Peyer's patch (tissue), 4 donors: ENCODE measurements around the gene MCF2L.

Experiments used
- POLR2A ChIP-seq, 2 donors: fragments of 450-650 bp; IDR thresholded peaks; one replicate each; pipeline ENCODE4 v1.5.1; 2017; ENCODE audit warnings: antibody characterized with exemption in 2 of 2, mild to moderate bottlenecking in 2 of 2, moderate library complexity in 2 of 2
- TF ChIP-seq, protein P1 (sequence below), 6 experiments: fragments of 450-650 bp in 4 of 6; fragments of 200-600 bp in 2 of 6; sonication (generic) in 1 of 6; IDR thresholded peaks; one replicate each; pipeline ENCODE4 v1.5.1; 2017 to 2019; ENCODE audit warnings: antibody characterized with exemption in 6 of 6, mild to moderate bottlenecking in 3 of 6, moderate library complexity in 1 of 6

DNA sequence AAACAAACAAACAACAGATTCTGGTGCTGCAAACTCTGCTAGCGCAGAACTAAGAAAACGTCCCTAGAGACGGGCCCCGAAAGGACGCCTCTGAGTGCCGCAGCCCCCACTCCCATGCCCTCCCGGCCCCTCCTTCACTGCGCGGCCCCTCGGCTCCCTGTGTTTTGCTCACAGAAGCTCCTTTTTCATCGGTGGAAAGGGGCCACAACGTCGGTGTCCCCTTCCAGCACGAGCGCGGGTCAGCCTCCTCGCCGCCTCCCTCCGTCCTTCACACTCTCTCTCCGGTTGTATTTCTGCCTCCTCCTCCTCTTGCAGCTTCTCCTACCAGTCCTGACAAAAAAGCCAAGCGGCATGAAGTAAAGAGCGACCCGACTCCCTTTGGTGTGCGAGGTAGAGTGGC is 121.8 kb downstream of the MCF2L start:
- TF ChIP-seq, protein P1, sequence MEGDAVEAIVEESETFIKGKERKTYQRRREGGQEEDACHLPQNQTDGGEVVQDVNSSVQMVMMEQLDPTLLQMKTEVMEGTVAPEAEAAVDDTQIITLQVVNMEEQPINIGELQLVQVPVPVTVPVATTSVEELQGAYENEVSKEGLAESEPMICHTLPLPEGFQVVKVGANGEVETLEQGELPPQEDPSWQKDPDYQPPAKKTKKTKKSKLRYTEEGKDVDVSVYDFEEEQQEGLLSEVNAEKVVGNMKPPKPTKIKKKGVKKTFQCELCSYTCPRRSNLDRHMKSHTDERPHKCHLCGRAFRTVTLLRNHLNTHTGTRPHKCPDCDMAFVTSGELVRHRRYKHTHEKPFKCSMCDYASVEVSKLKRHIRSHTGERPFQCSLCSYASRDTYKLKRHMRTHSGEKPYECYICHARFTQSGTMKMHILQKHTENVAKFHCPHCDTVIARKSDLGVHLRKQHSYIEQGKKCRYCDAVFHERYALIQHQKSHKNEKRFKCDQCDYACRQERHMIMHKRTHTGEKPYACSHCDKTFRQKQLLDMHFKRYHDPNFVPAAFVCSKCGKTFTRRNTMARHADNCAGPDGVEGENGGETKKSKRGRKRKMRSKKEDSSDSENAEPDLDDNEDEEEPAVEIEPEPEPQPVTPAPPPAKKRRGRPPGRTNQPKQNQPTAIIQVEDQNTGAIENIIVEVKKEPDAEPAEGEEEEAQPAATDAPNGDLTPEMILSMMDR (IDR thresholded peaks at IDR 0.05), result no peak
- no peak for TF ChIP-seq POLR2A (IDR thresholded peaks at IDR 0.05)
